HEK293 (cell line): ENCODE data around the gene AKAP17A.

ENCODE experiments used
- CTCF ChIA-PET: fragments of 350-600 bp; formaldehyde crosslinking; extraction: SDS; loops from one replicate; lab custom pipeline; 2021; ENCODE audit warnings: antibody characterized with exemption; lab: Yijun Ruan, JAX
- POLR2A ChIA-PET: fragments of 300-600 bp; formaldehyde crosslinking; extraction: SDS; loops from one replicate; lab custom pipeline; 2020; ENCODE audit warnings: antibody characterized with exemption, inconsistent platforms; lab: Yijun Ruan, JAX
- H3K27ac ChIP-seq: fragments of 200-500 bp; sonication (Bioruptor generic); 2 replicates; pipeline ENCODE4 v1.5.1; 2014; ENCODE audit warnings: low read depth, low read length, control low read depth, inconsistent platforms; ENCODE audit errors: extremely low read depth
- H3K36me3 ChIP-seq, 2 experiments: fragments of 200-500 bp in 1 of 2; sonication (Bioruptor generic) in 1 of 2; 1 replicate in 1 of 2; 2 replicates in 1 of 2; pipeline ENCODE4 v1.5.1; 2014 to 2017; ENCODE audit warnings: inconsistent platforms in 2 of 2, low read length in 2 of 2; ENCODE audit not compliant: control insufficient read depth in 2 of 2, insufficient read depth in 1 of 2
- H3K4me1 ChIP-seq: fragments of 200-500 bp; sonication (Bioruptor generic); 2 replicates; pipeline ENCODE4 v1.5.1; 2014; ENCODE audit warnings: mild to moderate bottlenecking, low read length, inconsistent platforms; ENCODE audit not compliant: control insufficient read depth, insufficient read depth
- H3K4me3 ChIP-seq: 2 replicates; pipeline ENCODE4 v1.5.1; 2011; ENCODE audit warnings: low read depth, mild to moderate bottlenecking, control low read depth, low read length, moderate library complexity
- H3K9me3 ChIP-seq: fragments of 200-500 bp; sonication (Bioruptor generic); 2 replicates; pipeline ENCODE4 v1.5.1; 2014; ENCODE audit warnings: low read depth, low read length, inconsistent platforms; ENCODE audit not compliant: control insufficient read depth, insufficient read depth
- BCL11A ChIP-seq: fragments of 450-650 bp; formaldehyde crosslinking; IDR thresholded peaks from 2 replicates; pipeline ENCODE4 v1.5.1; 2016; ENCODE audit warnings: low read depth, missing biosample characterization, missing genetic modification characterization
- INSM2 ChIP-seq: fragments of 450-650 bp; formaldehyde crosslinking; IDR thresholded peaks from 2 replicates; pipeline ENCODE4 v1.5.1; 2016; ENCODE audit warnings: missing biosample characterization, missing genetic modification characterization
- PRDM1 ChIP-seq: fragments of 450-650 bp; formaldehyde crosslinking; IDR thresholded peaks from 2 replicates; pipeline ENCODE4; 2016; ENCODE audit warnings: missing biosample characterization, missing genetic modification characterization
- SCRT2 ChIP-seq: fragments of 450-650 bp; formaldehyde crosslinking; IDR thresholded peaks from 2 replicates; pipeline ENCODE4 v1.5.1; 2016; ENCODE audit warnings: missing biosample characterization, missing genetic modification characterization
- SP7 ChIP-seq: fragments of 450-650 bp; formaldehyde crosslinking; IDR thresholded peaks from 2 replicates; pipeline ENCODE4 v1.5.1; 2016; ENCODE audit warnings: missing biosample characterization, missing genetic modification characterization
- TRIM28 ChIP-seq: IDR thresholded peaks from 2 replicates; pipeline ENCODE4 v1.6.1; 2011; ENCODE audit warnings: low read length, control low read depth, borderline replicate concordance
- YY1 ChIP-seq: fragments of 450-650 bp; formaldehyde crosslinking; IDR thresholded peaks from 2 replicates; pipeline ENCODE4 v1.5.1; 2018; ENCODE audit warnings: missing biosample characterization, missing genetic modification characterization
- ZBTB1 ChIP-seq: fragments of 450-650 bp; formaldehyde crosslinking; IDR thresholded peaks from 2 replicates; pipeline ENCODE4 v1.5.1; 2016; ENCODE audit warnings: missing biosample characterization, missing genetic modification characterization
- ZBTB11 ChIP-seq: fragments of 450-650 bp; formaldehyde crosslinking; conservative IDR thresholded peaks from 2 replicates; pipeline ENCODE4 v1.5.1; 2016; ENCODE audit warnings: low read depth, missing biosample characterization, missing genetic modification characterization
- ZBTB17 ChIP-seq: fragments of 450-650 bp; formaldehyde crosslinking; IDR thresholded peaks from 2 replicates; pipeline ENCODE4 v1.5.1; 2016; ENCODE audit warnings: missing biosample characterization, missing genetic modification characterization
- ZBTB26 ChIP-seq: fragments of 450-650 bp; formaldehyde crosslinking; optimal IDR thresholded peaks from 2 replicates; pipeline ENCODE3; 2016; ENCODE audit warnings: missing biosample characterization, mild to moderate bottlenecking, missing genetic modification characterization
- ZFHX2 ChIP-seq: fragments of 450-650 bp; formaldehyde crosslinking; conservative IDR thresholded peaks from 2 replicates; pipeline ENCODE4 v1.5.1; 2016; ENCODE audit warnings: missing biosample characterization, missing genetic modification characterization
- ZNF133 ChIP-seq: fragments of 450-650 bp; formaldehyde crosslinking; IDR thresholded peaks from 2 replicates; pipeline ENCODE4 v1.5.1; 2016; ENCODE audit warnings: missing biosample characterization, missing genetic modification characterization
- ZNF24 ChIP-seq: fragments of 450-650 bp; formaldehyde crosslinking; IDR thresholded peaks from 2 replicates; pipeline ENCODE4 v1.5.1; 2016; ENCODE audit warnings: missing biosample characterization, missing genetic modification characterization
- ZNF266 ChIP-seq: fragments of 450-650 bp; formaldehyde crosslinking; IDR thresholded peaks from 2 replicates; pipeline ENCODE4 v1.5.1; 2016; ENCODE audit warnings: missing biosample characterization, missing genetic modification characterization, low read depth
- ZNF366 ChIP-seq: fragments of 450-650 bp; formaldehyde crosslinking; conservative IDR thresholded peaks from 2 replicates; pipeline ENCODE4 v1.5.1; 2016; ENCODE audit warnings: missing biosample characterization, missing genetic modification characterization
- ZNF394 ChIP-seq: fragments of 450-650 bp; formaldehyde crosslinking; IDR thresholded peaks from 2 replicates; pipeline ENCODE4 v1.5.1; 2016; ENCODE audit warnings: missing biosample characterization, missing genetic modification characterization, mild to moderate bottlenecking, moderate library complexity, borderline replicate concordance
- ZNF416 ChIP-seq: fragments of 450-650 bp; formaldehyde crosslinking; IDR thresholded peaks from 2 replicates; pipeline ENCODE4 v1.5.1; 2016; ENCODE audit warnings: missing biosample characterization, missing genetic modification characterization
- ZNF521 ChIP-seq: fragments of 450-650 bp; formaldehyde crosslinking; IDR thresholded peaks from 2 replicates; pipeline ENCODE4 v1.5.1; 2017; ENCODE audit warnings: missing biosample characterization, mild to moderate bottlenecking, missing genetic modification characterization
- ZNF548 ChIP-seq: fragments of 450-650 bp; formaldehyde crosslinking; IDR thresholded peaks from 2 replicates; pipeline ENCODE4 v1.5.1; 2016; ENCODE audit warnings: missing biosample characterization, missing genetic modification characterization
- ZNF639 ChIP-seq: fragments of 450-650 bp; formaldehyde crosslinking; IDR thresholded peaks from 2 replicates; pipeline ENCODE4 v1.5.1; 2016; ENCODE audit warnings: missing biosample characterization, missing genetic modification characterization
- ZNF768 ChIP-seq: fragments of 450-650 bp; formaldehyde crosslinking; IDR thresholded peaks from 2 replicates; pipeline ENCODE4 v1.5.1; 2018; ENCODE audit warnings: missing biosample characterization, mild to moderate bottlenecking, missing genetic modification characterization

AKAP17A gene

GRCh38 chrX:1546691-1547251, 44.6 kb upstream of the AKAP17A start:
- no peak for TF ChIP-seq ZNF416 (tag by site-specific recombination)
- TF ChIP-seq ZBTB1 (tag by site-specific recombination), result no peak
- no peak for TF ChIP-seq SP7 (tag by site-specific recombination)
- no peak for TF ChIP-seq ZNF521 (tag by site-specific recombination)
- TF ChIP-seq ZNF266 (tag by site-specific recombination), result no peak
- ChIA-PET CTCF (no interaction called here), POLR2A (no interaction called here)
- Histone ChIP-seq H3K27ac (no peak overlapping the region), H3K36me3 (no peaks in the 10 kb centered on the region), H3K9me3 (no peaks in the 10 kb centered on the region), H3K4me1 (no peaks in the 10 kb centered on the region), H3K4me3 (no peak overlapping the region)

GRCh38 chrX:1551959-1552546, 39.4 kb upstream of the AKAP17A start:
- Histone ChIP-seq H3K4me1 (no peaks in the 10 kb centered on the region), H3K9me3 (no peaks in the 10 kb centered on the region), H3K27ac (no peak overlapping the region), H3K36me3 (no peaks in the 10 kb centered on the region), H3K4me3 (no peak overlapping the region)
- ChIA-PET POLR2A (no interaction called here), CTCF (no interaction called here)
- TF ChIP-seq ZNF548 (tag by site-specific recombination) (no peak), ZNF639 (tag by site-specific recombination) (no peak), ZNF768 (tag by site-specific recombination) (no peak), ZNF133 (tag by site-specific recombination) (no peak), ZFHX2 (tag by site-specific recombination) (no peak), ZNF366 (tag by site-specific recombination) (peak; percentile 90), ZNF24 (tag by site-specific recombination) (no peak), ZNF394 (tag by site-specific recombination) (no peak), ZBTB26 (tag by site-specific recombination) (no peak), INSM2 (tag by site-specific recombination) (no peak), TRIM28 (no peak), YY1 (no peak), ZBTB11 (no peak), PRDM1 (tag by site-specific recombination) (peak; percentile 60; the same call in 1 of the 2 replicates), ZBTB17 (tag by site-specific recombination) (no peak), BCL11A (no peak), SCRT2 (tag by site-specific recombination) (no peak)
